ENCODE results near the gene DNMT3A.
A peak's percentile ranks its signal among the peaks of the same experiment; 100 is the strongest.

DNA sequence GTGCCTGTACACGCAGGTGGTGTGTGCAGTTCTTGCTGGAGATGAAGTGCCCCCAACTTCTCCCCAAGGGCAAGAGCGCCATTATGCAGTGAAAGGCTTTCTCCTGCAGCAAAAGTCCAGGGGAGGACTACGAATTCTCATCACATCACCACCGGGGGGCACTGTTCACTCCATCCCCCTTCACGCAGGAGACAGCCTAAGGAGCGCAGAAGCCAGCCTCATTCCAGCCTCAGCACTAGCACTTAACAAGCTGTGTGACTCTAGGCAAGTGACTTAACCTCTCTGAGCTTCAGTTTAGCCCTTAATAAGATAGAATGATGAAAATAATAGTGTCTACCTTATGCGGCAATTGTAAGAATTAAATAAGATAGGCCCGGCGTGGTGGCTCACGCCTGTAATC lies 32.3 kb downstream of the DNMT3A start:
- TF ChIP-seq, protein P1, sequence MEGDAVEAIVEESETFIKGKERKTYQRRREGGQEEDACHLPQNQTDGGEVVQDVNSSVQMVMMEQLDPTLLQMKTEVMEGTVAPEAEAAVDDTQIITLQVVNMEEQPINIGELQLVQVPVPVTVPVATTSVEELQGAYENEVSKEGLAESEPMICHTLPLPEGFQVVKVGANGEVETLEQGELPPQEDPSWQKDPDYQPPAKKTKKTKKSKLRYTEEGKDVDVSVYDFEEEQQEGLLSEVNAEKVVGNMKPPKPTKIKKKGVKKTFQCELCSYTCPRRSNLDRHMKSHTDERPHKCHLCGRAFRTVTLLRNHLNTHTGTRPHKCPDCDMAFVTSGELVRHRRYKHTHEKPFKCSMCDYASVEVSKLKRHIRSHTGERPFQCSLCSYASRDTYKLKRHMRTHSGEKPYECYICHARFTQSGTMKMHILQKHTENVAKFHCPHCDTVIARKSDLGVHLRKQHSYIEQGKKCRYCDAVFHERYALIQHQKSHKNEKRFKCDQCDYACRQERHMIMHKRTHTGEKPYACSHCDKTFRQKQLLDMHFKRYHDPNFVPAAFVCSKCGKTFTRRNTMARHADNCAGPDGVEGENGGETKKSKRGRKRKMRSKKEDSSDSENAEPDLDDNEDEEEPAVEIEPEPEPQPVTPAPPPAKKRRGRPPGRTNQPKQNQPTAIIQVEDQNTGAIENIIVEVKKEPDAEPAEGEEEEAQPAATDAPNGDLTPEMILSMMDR (IDR thresholded peaks at IDR 0.05) = peak; percentile 26 to 48 (median 37)
- TF ChIP-seq EP300 (IDR thresholded peaks at IDR 0.05; ENCODE audit: low read depth) = no peak
